Renal cortical epithelial cell (primary cell): ENCODE data around the gene TAF1L. TPM values are rescaled to one million over a fixed set of nuclear protein-coding genes. Genes with fewer than 3 reads are reported as not detected.
"Not testable (repeated sequence)": the region's sequence is repeated elsewhere in the genome, so short reads cannot be mapped to it uniquely, and the experiment has no call there.

ENCODE experiments used
- DNase-seq: peaks from one replicate; pipeline ENCODE4 v3.0.0-alpha.2; 2011; ENCODE audit warnings: low read depth
- total RNA-seq: library from RNA; depleted of rRNA; stranded (reverse); fragments of >200 nt; gene quantifications from 2 replicates; pipeline ENCODE4 v1.2.3, GENCODE V29; 2014

TAF1L gene
- under 0.01 TPM in 1 of 2 replicates, not detected in the other for total RNA-seq

- DNase-seq: no peak
Measured at GRCh38 chr9:32635362-32635761, at the start of gene TAF1L. TSS of gene TAF1L (minus strand) at chr9:32635669. CDS start at chr9:32635579, 90 bp downstream.

GRCh38 chr9:32681751-32682150, 46.3 kb upstream of the TAF1L start:
- DNase-seq: no peak

GRCh38 chr9:32677931-32678330, 42.5 kb upstream of the TAF1L start:
- no peak for DNase-seq

- DNase-seq: no peak
Measured at GRCh38 chr9:32672469-32672868, 37.0 kb upstream of the TAF1L start.

- no peak for DNase-seq
Measured at GRCh38 chr9:32671333-32671732, 35.9 kb upstream of the TAF1L start.

GRCh38 chr9:32665101-32665500, 29.6 kb upstream of the TAF1L start:
- DNase-seq: peak; percentile 24

GRCh38 chr9:32663741-32664140, 28.3 kb upstream of the TAF1L start:
- DNase-seq: no peak

GRCh38 chr9:32647671-32648070, 12.2 kb upstream of the TAF1L start:
- no peak for DNase-seq

GRCh38 chr9:32644698-32645097, 9.2 kb upstream of the TAF1L start:
- peak; percentile 91 for DNase-seq

GRCh38 chr9:32633151-32633550, 2.3 kb downstream of the TAF1L start:
- not testable (repeated sequence) for DNase-seq

GRCh38 chr9:32631991-32632390, 3.5 kb downstream of the TAF1L start:
- no peak for DNase-seq

GRCh38 chr9:32627394-32627954, 8.0 kb downstream of the TAF1L start:
- peak; percentile 59 for DNase-seq

- DNase-seq: no peak
Measured at GRCh38 chr9:32625320-32625719, 10.1 kb downstream of the TAF1L start.

GRCh38 chr9:32622948-32623347, 12.5 kb downstream of the TAF1L start:
- DNase-seq: no peak

GRCh38 chr9:32618261-32618660, 17.2 kb downstream of the TAF1L start:
- no peak for DNase-seq

GRCh38 chr9:32606811-32607210, 28.7 kb downstream of the TAF1L start:
- no peak for DNase-seq

GRCh38 chr9:32603914-32604852, 31.3 kb downstream of the TAF1L start:
- no peak for DNase-seq

- not testable (repeated sequence) for DNase-seq
Measured at GRCh38 chr9:32599021-32599420, 36.4 kb downstream of the TAF1L start.

- no peak for DNase-seq
Measured at GRCh38 chr9:32596936-32597335, 38.5 kb downstream of the TAF1L start.

GRCh38 chr9:32596096-32596865, 39.2 kb downstream of the TAF1L start:
- DNase-seq: no peak

- peak; percentile 33 for DNase-seq
Measured at GRCh38 chr9:32590898-32591297, 44.6 kb downstream of the TAF1L start.

- DNase-seq: no peak
Measured at GRCh38 chr9:32590476-32590875, 45.0 kb downstream of the TAF1L start.
